GM12873 (cell line): ENCODE data around the gene COL12A1.

ENCODE experiments used
- CTCF ChIP-seq: IDR thresholded peaks from 2 replicates; pipeline ENCODE4 v1.5.1; 2012; ENCODE audit warnings: low read depth, mild to moderate bottlenecking, moderate library complexity, low read length, control low read depth; ENCODE audit not compliant: insufficient read depth; ENCODE audit errors: missing control alignments

The COL12A1 gene

GRCh38 chr6:75170691-75171560 is 34.9 kb downstream of the COL12A1 start:
- no peak for TF ChIP-seq CTCF

- TF ChIP-seq CTCF = no peak
Observed at GRCh38 chr6:75169689-75170586, 35.9 kb downstream of the COL12A1 start.

GRCh38 chr6:75167851-75168250 is 38.0 kb downstream of the COL12A1 start:
- TF ChIP-seq CTCF = no peak

DNA sequence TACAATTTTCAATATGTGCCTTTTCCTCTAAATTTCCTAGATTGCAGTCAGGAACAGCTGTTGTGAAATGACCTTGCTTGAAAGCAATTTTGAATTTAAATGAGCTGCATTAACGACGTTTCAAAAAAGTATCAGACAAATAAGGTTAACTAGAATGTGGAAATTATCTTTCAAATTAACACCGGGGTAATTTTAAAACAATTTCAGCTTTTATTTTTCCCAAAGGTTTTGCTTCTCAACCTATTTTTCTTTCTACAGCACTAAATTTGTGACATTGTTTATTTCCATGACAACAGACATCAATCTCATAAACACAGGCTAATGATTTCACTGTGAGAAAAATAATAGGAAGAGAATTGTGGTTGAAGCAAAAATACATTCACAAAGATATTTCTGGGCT is 38.5 kb downstream of the COL12A1 start:
- TF ChIP-seq CTCF = no peak

DNA sequence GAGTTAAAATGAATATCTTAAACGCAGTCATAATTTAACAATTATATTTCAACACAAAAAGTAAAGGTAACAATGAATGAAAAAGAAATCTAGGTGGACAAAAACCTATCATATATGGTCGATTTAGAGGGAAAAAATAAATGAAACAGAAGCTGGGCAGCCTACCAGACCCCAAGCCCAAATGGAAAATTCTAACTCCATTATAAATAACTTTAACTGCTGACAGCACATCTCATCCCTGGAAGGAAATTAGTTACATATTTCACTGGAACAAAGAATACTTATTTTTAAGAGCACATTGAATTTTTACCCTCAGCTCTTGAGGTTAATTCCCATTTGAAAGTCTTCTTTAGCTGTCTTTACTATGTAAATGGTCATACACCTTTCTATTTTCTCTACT is 39.1 kb downstream of the COL12A1 start:
- no peak for TF ChIP-seq CTCF

DNA sequence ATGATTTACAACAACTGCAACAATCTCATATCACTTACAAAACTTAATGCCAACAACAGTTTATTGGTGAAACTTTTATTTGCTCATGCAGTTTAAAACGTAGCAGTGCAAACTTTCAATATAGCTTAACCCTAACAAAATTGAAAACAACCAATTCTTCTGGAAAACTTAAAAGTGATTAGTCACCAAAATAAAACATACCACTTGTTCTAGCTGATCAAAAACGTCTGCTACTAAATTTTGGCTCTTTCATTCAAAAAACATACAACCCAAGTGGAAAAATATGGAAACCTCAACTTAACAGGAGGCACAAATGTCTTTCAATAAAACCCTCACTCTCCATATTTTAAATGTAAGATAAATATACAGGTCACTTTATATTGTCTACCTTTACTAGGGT is 39.6 kb downstream of the COL12A1 start:
- no peak for TF ChIP-seq CTCF

GRCh38 chr6:75158176-75158575 is 47.7 kb downstream of the COL12A1 start:
- no peak for TF ChIP-seq CTCF
